Measurements from ENCODE around the gene RADIL. TPM values are rescaled to one million over a fixed set of nuclear protein-coding genes. Genes with fewer than 3 reads are reported as not detected.

Gene RADIL
- polyA plus RNA-seq, 1 donor = 2.9 TPM

DNA sequence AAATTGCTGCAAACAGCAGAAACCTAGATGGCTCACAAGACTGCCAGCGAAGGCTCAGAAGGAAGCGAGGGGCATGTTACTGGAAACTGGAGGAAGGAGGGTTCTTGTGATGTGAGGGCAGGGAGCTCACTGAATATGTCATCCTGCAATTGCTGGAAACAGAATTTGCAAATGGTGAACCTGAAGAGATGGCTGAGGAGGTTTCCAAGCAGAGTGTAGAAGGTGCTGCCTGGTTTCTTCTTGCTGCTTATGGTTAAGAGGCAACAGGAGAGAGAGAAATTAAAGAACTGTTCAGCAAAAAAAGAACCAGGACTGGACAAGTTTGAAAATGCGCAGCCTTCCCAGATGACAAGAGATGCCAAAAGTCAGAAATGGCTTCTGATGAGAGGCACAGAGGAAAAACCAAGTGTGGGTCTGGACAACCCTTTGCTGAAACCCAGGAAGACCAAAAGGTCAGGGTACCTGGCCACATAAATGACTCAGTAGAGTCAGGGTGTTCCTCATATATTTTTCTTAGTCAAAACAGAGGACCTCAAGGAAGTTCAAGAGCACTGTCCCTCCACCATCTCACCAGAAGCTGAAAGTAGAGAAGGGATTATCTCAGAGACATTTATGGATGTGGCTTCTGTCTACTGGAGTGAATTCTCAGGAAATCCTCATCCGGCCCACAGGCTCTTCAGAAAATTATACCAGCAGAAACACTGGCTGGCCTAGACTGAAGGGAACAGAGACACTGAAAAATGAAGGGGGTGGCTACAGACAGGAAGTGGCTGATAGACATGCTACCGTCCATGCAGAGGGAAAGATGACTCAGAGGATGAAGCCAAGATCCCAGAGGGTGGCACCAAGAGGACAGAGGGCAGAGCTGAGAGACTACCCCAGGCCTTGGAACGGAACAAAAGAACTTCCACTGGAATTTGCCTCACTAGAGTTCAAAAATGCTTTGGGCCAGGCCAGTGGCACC lies 31.8 kb downstream of the RADIL start:
- no peak for DNase-seq (ENCODE audit: low read depth)

DNA sequence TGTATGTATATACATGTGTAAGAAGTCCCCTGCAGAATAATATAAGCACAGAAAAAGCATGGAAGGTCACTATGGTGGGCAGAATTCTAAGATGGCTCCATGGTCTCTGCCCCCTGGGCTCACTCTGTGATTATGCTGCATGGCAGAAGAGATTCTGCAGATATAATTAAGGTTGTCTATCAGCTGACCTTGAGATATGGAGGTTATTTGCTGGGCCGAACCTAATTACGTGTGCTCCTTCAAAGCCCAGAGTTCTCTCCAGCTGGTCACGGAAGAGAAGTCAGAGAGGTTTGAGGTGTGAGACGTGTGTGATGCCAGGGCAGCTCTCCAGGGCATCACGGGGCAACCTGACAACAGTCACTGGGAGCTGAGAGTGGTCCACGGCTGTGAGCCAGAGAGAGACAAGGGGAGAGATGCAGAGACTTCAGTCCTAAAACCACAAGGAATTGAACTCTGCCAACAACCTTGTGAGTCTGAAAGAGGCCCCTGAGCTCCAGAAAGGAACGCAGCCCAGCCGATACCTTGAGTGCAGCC lies 33.2 kb downstream of the RADIL start:
- no peak for DNase-seq (ENCODE audit: low read depth)

DNA sequence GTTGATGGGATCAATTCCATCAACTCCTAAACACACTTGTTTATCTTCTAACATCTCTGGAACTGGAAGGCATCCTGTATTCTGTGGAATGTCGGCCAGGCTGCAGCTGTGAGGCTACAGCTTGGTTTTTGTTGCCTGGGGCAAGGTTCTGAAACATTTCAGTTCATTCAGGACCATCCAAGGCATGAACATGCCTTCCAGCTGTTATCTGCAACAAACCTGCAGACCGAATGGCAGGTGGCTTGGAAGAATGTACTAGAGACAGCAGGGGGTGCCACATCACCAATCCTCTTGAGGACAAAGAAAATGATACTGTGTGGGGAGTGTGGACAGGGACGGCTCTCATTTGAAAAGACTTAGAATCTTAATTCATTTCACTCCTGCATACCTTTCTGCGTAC lies 34.1 kb downstream of the RADIL start:
- DNase-seq (ENCODE audit: low read depth) = no peak

DNA sequence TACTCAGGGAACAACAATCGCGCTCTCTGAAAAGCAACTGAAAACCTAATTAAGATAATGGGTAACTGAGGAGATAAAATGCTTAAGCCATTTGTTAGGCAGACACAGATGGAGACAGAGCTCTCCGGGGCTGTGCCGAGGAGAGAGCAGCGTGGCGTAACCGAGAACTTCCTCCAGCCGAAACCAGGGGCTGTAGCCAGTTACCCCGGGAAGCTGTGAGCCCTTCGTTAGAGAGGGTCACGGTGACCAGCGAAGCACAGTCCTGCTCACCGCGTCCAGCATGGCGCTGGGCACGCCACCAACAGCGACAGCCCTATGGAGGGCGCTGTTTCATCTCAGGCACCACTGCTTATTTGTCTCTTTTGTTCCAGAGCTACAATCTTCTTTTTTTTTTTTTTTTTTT lies 37.8 kb downstream of the RADIL start:
- no peak for DNase-seq (ENCODE audit: low read depth)

DNA sequence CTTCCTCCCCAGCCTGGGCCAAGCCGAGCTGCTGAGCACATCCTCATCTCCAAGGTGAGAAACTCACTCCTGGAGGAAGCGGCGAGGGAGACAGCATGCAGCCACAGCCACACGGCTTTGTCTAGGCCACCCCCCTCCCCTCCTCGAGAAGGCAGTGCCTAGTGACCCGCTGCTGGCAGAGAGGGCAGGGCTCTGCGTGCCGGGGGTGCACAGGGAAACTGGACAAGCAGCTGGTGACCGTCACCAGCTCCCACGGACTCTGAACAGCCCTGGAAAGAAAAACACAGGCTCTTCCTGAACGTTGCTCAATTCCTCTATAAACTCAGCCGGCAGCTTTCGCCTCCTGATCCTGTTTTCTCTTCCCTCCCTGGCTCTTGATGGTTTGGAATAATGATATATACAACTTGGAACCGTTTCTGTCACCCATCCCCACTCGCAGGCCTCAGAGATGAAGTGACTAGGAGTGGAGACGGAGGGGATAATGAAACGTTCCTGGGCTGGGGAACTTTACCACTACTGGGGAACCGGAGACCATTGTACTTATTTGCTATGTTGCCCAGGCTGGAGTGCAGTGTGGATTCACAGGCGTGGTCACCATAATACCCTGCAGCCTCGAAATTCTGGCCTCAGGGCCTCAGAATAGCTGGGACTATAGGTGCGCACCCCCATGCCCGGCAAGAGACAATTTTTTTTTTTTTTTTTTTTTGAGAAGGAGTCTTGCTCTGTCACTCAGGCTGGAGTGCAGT lies 41.0 kb downstream of the RADIL start:
- no peak for DNase-seq (ENCODE audit: low read depth)

DNA sequence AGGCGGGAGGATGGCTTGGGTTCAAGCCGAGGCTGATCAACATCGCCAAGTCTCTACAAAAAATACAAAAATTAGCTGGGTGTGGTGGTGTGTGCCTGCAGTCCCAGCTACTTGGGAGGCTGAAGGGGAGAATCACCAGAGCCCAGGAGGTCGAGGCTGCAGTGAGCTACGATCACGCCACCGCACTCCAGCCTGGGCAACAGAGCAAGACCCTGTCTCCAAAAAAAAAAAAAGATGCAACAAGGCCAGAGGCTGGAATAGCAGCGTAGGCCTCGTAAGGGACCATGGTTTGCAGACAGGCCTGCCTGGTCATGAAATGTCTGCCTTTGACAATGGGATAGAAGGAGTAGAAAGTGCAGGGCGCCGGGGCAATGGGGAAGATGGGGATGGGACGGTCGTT lies 41.7 kb downstream of the RADIL start:
- DNase-seq (ENCODE audit: low read depth) = no peak

DNA sequence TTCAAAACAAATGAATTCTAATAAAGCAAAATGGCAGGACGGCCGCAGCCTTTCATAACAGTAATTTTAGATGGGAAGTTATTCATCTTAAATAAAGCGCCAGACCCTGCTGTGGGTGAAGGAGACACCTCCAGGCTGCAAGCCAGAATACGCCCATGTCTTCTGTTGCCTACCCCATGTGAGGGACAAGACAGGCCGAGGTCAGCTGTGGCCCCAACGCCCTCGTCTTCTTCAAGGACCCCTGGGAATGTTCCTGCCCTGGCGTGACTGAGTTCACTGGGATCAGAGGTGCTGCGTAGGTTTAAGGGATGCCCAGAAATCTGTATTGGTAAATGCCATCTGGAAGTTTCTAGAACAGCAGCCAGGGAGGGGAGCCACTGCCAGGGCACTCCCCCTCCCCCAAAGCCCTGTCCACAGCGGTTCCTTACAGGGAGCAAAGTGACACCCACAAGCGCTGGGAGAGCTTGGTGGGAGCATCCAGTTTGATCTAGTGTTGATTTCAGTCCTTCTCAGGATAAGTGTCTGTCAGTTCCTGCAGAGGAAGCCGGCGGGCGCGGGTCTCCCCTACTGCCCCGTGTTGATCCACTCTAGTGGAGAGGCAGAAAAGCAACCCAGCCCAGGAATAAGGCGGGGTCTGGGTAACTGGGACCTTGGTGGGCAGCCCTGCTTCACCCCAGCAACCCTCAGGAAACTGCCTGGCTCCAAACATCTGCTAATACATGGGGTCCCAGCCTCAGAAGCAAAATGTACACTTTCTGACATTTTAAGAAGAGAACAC lies 42.3 kb downstream of the RADIL start:
- no peak for DNase-seq (ENCODE audit: low read depth)

DNA sequence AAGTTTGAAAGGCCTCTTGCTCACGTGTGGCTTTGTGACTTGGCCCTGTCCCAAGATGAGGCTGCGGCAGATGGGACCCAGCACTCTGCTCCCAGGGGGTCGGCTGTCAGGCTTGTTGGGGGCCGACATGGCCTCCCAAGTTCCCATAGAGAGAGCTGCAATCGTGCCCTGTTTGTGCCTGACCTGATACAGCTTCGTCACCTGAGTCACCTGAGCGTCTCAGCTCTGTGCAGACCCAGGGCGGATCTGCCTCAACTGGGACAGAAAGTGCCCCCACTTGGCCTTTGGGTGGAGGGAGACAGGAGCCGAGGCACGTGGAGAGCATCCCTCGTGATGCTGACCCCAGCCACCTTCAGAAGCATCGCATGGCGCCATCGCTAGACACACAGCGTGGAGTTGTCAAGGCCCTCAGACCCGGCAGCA lies 43.4 kb downstream of the RADIL start:
- DNase-seq (ENCODE audit: low read depth) = no peak

DNA sequence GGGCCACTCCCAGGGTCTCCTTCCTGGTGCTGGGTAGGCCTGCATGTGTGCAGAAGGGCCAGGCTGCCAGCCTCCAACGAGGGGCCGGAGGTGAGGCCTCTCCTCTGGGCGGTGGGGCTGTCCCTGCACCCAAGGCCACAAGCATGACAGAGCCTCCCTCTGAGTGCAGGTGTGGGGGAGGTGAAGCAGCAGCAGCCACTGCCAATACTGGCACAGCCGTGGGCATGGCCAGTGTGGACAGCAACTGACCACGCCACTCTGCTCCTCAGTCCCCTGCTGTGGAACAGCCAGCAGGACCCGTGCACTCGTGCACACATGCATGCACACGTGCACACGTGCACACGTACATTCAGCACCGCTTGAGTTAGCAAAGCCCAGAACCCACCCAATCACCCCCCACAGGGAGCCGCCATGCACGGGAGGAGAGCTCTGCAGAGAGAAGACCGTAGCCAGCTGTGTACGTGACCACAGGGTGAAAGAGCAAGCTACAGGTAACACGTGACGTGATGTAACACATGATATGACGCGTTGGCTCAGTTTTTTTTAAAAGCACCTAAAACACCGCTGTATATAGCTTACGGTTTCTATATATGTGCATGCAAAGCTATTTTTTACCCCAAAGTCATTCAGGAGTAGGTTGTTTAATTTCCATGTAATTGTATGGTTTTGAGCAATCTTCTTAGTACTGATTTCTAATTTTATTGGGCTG lies 44.7 kb downstream of the RADIL start:
- DNase-seq (ENCODE audit: low read depth) = no peak

DNA sequence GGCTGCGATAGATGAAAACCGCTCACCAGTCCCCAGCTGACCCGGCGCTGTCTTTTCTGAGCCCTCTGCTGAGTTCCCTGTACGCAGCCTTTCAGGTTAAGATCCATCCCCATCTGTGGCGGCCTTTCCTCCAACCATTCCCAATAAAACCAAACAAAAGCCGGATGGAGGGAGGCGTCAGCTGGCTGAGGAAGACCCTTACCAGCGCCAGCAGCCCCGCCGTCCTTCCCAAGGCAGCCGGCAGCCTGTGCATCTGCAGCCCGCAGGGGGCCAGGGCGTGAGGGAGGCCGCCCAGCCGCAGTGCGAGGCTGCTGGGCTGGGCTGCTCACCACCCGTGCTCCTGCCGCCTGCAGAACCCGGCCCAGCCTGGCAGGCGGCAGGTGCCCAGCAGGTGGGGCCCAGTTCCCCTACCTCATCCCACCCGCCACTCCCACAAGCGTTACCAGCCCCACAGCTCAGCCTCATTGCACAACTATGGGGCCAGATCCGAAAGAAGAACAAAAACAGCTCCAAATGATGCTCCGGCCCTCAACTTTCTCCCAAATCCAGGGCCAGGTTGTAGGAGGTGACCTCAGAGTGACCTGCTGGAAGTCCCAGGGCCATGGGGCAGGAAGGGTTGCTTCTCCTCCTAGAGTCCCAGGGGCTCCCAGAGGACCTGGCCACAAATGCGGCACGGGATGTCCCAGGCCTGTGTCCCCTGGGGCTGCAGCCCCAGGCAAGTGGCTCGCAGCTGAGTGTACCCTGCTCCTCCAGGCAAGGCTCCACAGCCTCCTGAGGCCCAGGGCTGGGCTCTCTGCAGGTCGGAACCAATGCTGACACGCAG lies 45.5 kb downstream of the RADIL start:
- DNase-seq (ENCODE audit: low read depth) = no peak

DNA sequence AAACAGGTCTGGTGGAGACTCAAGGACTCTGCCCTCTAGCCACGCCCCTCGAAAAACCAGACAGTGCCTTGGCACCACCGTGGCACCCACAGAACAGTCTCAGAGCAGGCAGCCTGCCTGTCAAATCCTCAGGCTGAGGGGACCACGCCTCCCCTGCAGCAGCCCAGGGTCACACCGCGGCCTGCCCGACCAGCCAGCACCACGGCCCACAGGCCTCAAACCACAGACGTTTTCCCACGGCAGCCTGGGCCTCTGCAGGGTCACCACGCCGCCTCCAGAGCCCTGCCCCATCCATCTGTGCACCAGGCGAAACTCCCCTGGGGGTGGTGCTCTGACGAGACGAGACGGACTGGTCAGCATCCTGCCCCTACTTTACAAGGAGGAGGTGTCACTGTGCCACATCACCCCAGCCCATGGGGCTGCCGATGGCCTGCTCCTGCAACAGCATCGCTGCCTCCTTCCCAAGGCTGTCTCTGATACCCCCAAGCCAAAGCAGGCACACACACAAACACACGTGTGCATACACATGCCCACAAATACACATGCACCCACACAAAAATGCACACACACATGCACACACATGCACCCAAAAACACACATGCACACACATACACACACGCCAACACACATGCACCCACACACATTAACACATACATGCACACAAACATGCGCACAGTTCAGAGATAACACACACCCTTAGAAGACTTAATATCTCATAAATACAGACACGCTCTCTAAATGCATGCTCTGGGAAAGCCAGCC lies 46.3 kb downstream of the RADIL start:
- DNase-seq (ENCODE audit: low read depth) = no peak

DNA sequence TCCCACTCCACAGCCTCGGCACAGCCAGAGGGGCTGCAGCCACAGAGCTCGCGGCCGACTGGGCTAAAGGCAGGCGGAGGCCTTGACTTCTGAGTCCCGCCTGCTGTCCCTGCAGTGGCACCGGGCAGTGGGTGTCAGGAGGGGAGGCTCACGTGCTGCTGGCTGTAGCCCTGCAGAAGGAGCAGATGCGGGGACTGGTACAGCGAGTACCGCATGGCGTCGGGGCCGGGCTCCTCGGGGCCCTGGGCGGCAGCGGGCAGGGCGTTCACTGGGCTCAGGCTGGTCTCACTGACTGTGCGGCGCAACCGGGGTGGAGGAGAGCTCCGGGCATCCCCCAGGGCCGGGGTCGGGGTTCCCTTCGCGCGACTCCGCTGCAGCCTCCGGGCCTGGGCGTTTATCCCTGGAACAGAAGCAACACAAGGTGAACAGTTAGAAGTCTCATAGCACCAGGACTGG lies 47.3 kb downstream of the RADIL start:
- no peak for DNase-seq (ENCODE audit: low read depth)

DNA sequence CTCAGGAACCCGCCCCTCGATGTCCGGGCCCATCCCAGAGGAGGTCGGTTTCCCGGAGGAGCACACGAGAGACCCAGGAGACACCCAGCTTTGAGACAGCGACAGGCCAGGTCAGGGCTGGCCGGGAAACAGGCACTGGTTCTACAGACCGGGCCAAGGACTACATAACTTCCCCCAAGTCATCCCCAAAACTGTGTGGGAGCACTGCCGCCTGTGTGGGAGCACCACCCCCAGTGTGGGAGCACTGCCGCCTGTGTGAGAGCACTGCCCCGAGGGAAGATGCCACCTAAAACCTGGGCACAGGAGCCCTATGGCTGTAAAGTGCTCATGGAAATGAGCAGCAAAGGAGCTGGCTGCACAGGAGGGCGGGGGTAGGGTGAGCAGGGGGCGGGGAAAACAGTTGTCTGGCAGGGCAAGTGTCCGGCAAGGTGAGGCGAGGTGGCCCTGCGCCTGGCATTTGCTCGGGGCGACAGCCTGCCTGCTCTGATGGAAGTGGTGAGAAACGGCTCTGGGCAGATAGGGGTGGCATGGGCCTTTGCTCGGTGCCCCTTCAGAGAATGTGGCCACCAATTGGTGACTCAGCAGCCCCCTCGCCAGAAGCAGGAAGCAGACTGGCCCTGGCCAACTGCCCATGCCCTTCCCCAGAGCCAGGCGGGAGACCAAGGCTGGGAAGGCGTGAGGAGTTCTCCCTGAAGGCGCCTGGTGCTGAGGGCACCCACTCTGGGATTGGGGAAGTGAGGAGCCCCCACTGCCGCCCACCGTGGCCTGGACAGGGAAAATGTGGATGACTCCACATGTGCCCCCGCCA lies 47.9 kb downstream of the RADIL start:
- no peak for DNase-seq (ENCODE audit: low read depth)

DNA sequence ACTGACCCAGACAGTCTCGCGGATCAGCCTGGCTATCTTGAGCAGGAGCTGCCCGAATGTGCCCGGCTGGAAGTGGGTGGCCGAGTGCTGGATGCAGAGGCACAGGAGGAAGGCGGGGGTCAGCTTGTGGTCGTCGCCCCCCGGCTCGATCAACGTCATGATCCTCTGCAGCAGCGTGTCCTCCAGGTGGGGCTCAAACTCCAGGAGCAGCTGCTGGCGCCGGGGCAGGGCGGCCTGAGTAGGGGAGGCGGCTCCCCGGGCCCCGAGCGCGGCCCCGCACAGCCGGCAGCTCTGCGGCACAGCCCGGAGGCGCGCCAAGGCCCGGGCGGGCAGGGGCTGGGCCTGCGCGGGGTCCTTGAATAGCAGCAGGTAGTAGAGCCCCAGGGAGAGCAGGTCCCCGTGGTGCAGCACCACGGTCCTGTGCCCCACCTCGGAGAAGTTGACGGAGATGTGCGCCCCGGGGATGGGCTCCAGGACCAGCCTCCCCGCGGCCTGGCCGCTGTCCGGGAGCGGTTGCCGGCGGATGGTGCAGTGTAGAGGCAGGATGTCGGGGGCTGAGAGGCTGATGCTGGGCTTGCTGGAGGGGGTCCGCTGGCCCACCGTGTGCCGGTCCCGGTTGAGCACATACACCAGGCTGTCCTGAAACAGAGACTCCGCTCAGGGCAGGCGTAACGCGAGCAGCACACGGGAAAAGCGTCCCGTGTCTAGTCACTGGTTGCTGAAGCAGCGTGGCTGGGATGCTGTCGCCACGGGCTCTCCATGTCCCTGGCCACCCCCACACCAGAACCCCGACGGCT lies 48.7 kb downstream of the RADIL start:
- DNase-seq (ENCODE audit: low read depth) = no peak

DNA sequence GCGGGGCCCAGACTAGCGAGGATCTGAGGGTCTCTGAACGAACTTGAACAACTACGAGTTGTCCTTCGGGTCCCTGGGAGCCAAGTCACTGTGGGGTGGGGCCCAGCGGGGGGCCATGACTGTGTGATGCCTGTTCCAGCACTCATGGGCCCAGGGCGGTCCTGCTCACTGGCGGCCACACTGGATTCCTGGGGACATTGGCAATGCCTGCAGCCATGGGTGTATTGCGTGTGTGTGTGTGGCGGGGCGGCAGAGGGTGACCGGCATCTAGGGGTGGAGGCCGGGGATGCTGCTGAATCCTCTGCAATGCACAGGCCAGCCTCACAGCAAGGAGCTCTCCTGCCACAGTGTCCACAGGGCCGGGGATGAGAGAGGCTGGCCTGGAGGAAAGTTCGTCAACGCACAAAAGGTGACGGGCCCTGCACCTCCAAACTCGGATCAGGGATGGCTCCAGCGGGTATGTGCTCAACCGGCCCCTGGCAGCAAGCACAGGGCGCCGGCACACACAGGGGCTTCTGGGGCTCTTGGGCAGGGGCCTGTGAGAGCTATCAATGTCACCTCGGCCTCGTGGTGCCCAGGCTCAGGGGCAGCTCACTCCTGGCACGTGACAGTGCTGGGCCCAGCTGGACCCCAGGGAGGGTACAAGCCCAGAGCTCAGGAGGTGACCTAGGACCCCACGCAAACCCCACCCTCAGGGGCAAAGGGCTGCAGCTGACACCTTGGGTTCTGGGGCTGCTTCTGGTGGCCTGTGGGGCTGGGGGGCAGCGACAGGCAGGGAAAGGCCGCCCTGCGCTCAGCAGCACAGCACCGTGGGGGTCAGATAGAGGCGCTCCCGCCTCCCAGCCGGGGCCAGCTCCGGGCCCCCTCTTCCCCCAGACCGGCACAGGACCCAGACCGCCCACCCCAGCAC lies 49.6 kb downstream of the RADIL start:
- no peak for DNase-seq (ENCODE audit: low read depth)

DNA sequence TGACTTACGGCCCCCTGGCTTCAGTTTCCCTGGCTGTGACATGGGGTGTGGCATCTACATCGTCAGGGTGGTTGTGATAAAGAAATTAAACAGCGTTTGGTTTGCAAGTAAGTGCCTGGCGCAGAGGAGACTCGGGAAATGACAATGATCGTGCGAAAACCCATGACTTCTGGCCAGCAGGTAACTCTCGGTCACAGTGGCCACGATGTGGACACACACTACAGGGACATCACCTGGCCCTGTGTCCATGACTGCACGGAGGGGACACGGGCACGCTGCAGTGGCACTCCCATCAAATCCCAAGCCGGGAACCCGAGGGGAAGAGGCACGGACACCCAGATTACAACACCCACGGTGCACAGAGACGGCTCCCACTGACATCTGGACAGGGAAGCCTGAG lies 50.3 kb downstream of the RADIL start:
- no peak for DNase-seq (ENCODE audit: low read depth)

DNA sequence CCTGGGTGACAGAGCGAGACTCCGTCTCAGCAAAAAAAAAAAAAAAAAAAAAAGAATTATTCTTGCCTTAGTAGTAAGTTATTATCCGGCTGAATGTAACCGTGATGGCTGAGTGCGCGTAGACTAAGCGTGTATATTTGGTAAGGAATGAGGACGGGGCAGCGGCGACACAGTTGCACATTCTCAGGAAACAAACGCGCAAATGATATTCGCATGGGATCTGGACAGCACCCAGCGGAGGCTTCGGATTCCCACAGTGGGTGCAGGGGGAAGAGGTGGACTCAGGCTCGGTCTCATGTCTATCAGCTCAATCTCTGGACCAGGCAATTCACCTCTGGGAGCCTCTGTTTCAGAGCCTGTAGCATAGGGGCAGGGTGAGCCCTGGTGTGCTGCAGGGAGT lies 50.8 kb downstream of the RADIL start:
- DNase-seq (ENCODE audit: low read depth) = no peak

Data from forelimb muscle (tissue), 1 donor.